ENCODE results near the gene DNAH8.

The DNAH8 gene

GRCh38 chr6:39073471-39074355 is 358.6 kb downstream of the DNAH8 start:
- TF ChIP-seq CTCF (IDR thresholded peaks at IDR 0.05; ENCODE audit: low read depth, low read length, missing control alignments), result no peak
- no peak overlapping the region for H3K4me3 ChIP-seq (ENCODE audit: low read depth, low read length)
- DNase-seq, result no peak
- in situ Hi-C loops (cut with HindIII; ENCODE audit: low pct_ligation_motif_present, low sequenced_read_pairs), result no loop called here
- no peaks in the 10 kb centered on the region for H3K27me3 ChIP-seq (replicated peaks)
- no peaks in the 10 kb centered on the region for H3K36me3 ChIP-seq (replicated peaks)
- no peak overlapping the region for H3K27ac ChIP-seq

GRCh38 chr6:39074486-39074885 is 359.4 kb downstream of the DNAH8 start:
- TF ChIP-seq CTCF (IDR thresholded peaks at IDR 0.05; ENCODE audit: low read depth, low read length, missing control alignments), result no peak
- Histone ChIP-seq H3K4me3 (ENCODE audit: low read depth, low read length) (no peak overlapping the region), H3K36me3 (replicated peaks) (no peaks in the 10 kb centered on the region), H3K27ac (no peak overlapping the region), H3K27me3 (replicated peaks) (no peaks in the 10 kb centered on the region)
- in situ Hi-C loops (cut with HindIII; ENCODE audit: low pct_ligation_motif_present, low sequenced_read_pairs), result no loop called here
- DNase-seq, result no peak

GRCh38 chr6:39075010-39075686 is 360.0 kb downstream of the DNAH8 start:
- DNase-seq, result no peak
- Histone ChIP-seq H3K27me3 (replicated peaks) (no peaks in the 10 kb centered on the region), H3K36me3 (replicated peaks) (no peaks in the 10 kb centered on the region), H3K27ac (no peak overlapping the region), H3K4me3 (ENCODE audit: low read depth, low read length) (no peak overlapping the region)
- in situ Hi-C loops (cut with HindIII; ENCODE audit: low pct_ligation_motif_present, low sequenced_read_pairs), result no loop called here
- TF ChIP-seq CTCF (IDR thresholded peaks at IDR 0.05; ENCODE audit: low read depth, low read length, missing control alignments), result no peak

- Histone ChIP-seq H3K4me3 (ENCODE audit: low read depth, low read length) (no peak overlapping the region), H3K27me3 (replicated peaks) (no peaks in the 10 kb centered on the region), H3K27ac (no peak overlapping the region), H3K36me3 (replicated peaks) (no peaks in the 10 kb centered on the region)
- no peak for DNase-seq
- in situ Hi-C loops (cut with HindIII; ENCODE audit: low pct_ligation_motif_present, low sequenced_read_pairs), result no loop called here
- no peak for TF ChIP-seq CTCF (IDR thresholded peaks at IDR 0.05; ENCODE audit: low read depth, low read length, missing control alignments)
Observed at GRCh38 chr6:39075807-39076622, 360.9 kb downstream of the DNAH8 start.

GRCh38 chr6:39076623-39077535 is 361.8 kb downstream of the DNAH8 start:
- Histone ChIP-seq H3K27me3 (replicated peaks) (no peaks in the 10 kb centered on the region), H3K4me3 (ENCODE audit: low read depth, low read length) (no peak overlapping the region), H3K36me3 (replicated peaks) (no peaks in the 10 kb centered on the region), H3K27ac (no peak overlapping the region)
- no peak for DNase-seq
- in situ Hi-C loops (cut with HindIII; ENCODE audit: low pct_ligation_motif_present, low sequenced_read_pairs), result no loop called here
- no peak for TF ChIP-seq CTCF (IDR thresholded peaks at IDR 0.05; ENCODE audit: low read depth, low read length, missing control alignments)

All from brain microvascular endothelial cell (primary cell).